Effector CD4-positive, alpha-beta T cell (primary cell): ENCODE measurements around the gene TMC7. TPM values are rescaled to one million over a fixed set of nuclear protein-coding genes. Genes with fewer than 3 reads are reported as not detected.
"Not testable (repeated sequence)": the region's sequence is repeated elsewhere in the genome, so short reads cannot be mapped to it uniquely, and the experiment has no call there.

Experiments used
- DNase-seq: peaks from one replicate; pipeline ENCODE4 v3.0.0-alpha.2; 2020
- total RNA-seq: gene quantifications from one replicate; lab custom pipeline; 2026; lab: John Stamatoyannopoulos, UW

The TMC7 gene
- total RNA-seq: not detected

DNA sequence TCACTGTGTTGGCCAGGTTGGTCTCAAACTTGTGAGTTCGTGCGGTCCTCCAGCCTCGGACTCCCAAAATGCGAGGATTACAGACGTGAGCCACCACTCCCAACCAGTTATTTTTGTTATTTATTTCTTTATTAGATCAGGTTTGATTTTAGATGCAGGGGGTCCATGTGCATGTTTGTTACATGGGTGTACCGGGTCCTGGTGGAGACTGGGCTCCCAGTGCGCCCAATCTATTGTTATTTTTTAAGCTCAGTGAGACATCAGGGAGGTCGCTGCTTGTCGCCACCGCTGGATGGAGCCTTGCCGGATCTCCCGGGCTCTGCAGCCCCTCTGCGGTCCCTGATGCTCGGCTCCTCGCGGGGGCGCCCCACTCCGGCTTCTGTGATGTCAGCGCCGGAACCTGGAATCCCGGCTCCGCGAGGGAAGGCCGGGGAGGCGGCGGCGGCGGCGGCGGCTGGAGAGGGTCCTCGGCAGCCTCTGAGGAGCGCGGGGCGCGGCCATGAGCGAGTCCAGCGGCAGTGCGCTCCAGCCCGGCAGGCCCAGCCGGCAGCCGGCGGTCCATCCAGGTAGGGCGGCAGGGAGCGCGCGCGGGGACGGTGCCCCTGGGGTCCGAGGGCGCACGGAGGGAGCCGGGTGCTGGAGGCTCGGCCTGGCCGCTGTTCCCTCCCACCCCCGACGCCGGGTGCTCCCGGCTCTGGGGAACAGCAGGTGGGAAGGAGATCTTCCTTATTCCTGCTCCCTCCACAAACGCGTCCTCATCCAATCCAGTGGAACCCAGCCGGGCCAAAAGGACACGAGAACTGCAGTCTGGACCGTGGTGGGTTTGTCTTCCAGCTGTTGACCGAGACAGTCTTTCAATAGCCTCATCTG is at the start of gene TMC7:
TSS of gene TMC7 (plus strand) at position 370 of the 870 bp plus-strand sequence. CDS start at position 500, 130 bp downstream.
- no peak for DNase-seq

DNA sequence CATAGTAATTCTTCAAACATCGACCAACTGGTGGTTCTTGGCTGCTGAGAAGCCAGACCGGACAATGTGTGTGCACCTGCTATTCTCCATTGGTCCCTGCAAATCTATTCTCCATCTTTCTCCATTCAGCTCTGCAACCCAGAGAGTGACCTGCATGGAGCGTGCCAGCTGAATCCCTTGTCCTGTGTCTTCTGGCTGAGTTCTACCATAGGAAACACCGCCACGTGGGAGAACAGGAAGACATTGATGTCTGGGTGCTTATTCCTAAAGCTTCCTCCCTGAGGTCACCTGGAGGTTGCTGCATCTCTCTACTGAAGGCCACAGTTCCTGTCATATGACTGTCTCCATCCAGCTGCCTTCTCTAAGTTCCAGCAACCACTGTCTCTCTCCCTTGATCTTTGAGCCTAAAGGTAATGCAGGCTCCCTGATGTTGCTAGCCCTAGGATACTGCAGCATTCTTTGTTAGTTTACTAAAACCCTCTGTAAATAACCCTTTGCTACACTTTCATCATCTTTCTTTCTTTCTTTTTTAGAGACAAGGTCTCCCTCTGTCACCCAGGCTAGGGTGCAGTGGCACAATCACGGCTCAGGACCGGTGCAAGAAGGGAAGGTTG is 46.9 kb upstream of the TMC7 start:
- no peak for DNase-seq

DNA sequence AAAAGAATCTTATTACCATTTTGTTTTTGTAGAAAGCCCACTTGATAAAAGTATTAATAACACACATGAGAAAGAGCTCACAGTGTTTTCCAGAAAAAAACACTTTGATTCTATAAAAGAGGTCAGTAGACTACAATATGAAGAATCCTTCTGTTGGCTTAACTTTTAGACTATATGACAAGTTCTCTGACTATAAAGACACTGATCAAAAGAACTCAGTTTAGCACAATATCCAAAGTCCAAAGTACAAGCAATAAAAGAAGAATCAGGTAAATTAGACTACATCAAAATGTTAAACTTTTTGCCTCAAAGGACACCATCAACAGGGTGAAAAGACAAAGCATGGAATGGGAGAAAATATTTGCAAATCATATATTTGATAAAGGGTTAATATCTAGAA is 46.3 kb upstream of the TMC7 start:
- no peak for DNase-seq

DNA sequence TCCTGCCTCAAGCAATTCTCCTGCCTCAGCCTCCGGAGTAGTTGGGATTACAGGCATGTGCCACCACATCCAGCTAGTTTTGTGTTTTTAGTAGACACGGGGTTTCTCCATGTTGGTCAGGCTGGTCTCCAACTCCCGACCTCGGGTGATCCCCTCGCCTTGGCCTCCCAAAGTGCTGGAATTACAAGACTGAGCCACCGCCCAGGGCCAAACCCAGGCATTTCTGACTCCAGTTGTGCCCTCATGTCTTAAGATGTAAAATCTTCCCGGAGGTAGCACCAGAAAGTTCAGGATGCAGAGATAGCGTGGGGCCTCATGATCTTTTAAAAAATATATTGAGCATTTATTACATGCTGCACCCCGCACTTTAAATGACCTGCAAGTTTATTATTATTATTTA is 44.7 kb upstream of the TMC7 start:
- DNase-seq: no peak

DNA sequence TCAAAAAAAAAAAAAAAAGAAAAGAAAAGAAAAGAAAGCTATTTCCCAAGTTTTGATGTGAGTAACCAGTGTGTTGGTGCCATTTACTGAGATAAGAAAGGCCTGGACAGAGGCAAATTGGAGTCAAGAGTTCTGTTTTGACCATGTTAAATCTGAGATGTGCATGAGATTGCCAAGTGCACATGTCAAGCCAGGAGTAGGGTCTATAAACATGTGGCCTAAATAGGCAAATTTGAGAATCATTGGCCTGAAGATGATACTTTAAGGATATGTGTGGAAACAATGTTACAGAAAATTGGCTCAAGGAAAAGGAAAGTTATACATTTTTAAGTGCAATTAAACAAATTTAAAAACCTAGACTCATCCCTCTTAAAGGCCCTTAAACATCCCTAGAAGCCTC is 42.3 kb upstream of the TMC7 start:
- DNase-seq: no peak

DNA sequence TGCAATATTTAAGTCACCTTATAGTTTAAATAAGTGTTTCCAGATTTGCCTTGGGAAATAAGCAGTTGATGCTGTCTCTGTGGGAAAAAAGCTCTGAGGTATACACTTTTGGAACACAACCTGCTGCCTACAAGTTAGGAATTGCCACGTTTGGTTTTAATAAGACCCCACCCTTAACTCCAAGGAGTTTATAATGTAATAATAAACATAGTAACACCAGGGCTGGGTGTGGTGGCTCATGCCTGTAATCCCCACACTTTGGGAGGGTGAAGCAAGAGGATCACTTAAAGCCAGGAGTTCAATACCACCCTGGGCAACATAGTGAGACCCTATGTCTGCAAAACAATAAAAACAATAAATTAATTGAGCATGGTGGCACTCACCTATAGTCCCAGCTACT is 41.7 kb upstream of the TMC7 start:
- no peak for DNase-seq

DNA sequence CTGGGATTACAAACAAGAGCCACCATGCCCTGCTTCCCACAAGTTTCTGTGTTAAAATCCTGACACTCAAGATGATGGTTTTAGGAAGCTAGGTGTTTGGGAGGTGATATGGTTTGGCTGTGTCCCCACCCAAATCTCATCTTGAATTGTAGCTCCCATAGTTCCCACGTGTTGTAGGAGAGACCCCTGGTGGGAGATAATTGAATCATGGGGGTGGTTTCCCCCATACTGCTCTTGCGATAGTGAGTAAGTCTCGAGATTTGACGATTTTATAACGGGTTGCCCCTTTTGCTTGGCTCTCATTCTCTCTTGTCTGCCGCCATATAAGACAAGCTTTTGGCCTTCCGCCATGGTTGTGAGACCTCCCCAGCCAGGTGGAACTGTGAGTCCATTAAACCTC is 40.3 kb upstream of the TMC7 start:
- DNase-seq: no peak

DNA sequence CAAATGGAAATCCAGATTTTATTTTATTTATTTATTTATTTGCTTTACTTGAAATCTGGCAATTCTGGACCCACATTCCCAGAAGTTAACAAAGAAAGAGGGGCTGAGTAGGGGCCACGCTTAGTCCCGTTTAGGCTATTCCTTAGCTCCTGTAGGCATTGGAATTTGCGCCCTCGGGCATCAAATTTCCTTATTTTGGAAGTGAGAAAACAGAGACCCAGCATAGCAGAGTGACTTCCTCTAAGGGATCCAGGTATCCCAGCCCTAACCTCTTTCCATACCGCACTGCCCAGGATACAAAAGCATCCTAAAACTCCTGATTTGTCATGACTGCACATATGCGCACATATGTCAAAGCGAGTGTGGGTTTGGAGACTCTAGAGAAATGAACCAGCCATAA is 38.5 kb upstream of the TMC7 start:
- DNase-seq: no peak

DNA sequence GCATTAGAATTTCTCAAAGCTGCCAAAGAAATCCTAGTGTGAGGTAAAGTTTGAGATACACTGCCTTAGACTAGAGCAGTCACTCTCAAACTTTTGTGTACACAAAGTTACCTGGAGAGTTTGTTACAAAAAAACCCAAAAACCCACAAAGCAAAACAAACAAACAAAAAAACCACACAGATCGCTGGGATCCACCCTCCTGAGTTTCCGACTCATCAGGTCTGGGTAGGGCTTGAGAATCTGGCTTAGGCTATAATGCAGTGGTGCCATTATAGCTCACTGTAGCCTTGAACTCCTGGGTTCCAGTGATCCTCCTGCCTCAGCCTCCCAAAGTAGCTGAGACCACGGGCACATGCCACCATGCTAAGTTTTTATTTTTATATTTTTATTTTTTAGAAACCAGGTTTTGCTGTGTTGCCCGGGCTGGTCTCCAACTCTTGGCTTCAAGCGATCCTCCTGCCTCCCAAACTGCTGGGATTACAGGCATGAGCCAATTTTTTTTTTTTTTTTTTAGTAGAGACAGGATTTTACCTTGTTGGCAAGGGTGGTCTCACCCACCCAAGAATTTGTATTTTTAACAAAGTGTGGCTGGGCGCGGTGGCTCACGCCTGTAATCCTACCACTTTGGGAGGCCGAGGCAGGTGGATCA is 35.2 kb upstream of the TMC7 start:
- no peak for DNase-seq

DNA sequence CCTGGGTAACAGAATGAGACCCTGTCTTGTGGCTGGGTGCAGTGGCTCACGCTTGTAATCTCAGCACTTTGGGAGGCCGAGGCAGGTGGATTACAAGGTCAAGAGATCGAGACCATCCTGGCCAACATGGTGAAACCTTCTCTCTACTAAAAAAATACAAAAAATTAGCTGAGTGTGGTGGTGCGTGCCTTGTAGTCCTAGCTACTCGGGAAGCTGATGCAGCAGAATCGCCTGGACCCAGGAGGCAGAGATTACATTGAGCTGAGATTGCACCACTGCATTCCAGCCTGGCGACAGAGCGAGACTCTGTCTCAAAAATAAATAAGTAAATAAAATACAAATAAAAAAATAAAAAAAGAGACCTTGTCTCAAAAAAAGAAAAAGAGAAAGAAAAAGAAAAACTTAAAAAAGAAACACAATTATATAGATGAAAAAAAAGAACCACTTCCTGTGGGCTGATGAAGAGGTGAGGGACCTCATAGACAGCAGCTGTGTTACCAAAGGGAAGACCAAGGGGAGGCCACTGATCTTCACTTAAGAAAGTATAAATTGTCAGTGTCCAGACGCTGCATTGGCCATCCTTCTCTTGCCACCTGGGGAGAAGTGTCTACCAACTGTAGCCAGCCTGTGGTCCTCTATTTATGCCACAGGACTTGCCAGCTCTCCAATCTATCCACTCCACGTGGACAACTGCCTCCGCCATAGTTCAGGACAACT is 33.1 kb upstream of the TMC7 start:
- no peak for DNase-seq

DNA sequence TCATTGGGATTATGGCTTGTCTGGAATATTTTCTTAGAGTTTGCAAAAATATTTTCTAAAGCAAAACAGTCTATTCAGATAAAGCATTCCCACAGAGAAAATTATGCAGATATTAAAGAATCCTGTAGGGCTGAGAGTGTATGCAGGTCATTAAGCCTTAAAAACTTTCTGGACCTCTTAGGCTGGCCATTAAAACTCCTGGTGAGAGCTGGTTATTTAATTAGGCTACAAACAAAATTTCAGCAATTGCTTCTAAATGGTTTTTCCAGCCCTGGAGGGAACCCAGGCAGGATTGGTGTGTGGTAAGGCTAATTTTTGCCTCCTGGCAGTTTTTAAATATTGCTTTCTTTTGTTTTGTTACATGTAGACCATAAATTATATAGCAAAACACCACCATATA is 30.2 kb upstream of the TMC7 start:
- DNase-seq: no peak

DNA sequence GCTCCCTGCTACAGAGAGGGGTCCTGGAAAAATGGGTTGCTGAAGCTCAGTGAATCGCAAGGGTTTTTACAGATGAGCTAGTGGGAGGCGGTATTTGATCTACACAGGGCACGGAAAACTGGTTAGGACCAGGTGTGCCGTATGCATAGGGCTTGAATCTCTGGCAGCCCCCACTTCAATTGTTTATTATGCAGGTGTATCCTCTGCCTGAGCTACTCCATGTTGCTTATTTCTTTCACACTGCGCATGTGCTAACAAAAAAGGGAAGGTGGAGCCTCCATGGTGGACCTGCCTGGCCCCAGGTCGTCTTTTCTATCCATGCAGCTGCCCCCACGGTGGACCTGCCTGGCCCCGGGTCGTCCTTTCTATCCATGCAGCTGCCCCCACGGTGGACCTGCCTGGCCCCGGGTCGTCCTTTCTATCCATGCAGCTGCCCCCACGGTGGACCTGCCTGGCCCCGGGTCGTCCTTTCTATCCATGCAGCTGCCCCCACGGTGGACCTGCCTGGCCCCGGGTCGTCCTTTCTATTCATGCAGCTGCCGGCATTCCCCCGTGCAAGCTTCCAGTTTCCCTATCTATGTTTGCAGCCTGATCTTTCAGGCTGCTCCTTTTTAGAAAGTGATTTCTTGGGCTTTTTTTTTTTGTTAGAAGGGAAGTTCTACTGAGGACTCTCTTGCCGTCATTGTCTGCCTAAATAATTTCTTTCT is 27.7 kb upstream of the TMC7 start:
- peak; percentile 8 for DNase-seq

DNA sequence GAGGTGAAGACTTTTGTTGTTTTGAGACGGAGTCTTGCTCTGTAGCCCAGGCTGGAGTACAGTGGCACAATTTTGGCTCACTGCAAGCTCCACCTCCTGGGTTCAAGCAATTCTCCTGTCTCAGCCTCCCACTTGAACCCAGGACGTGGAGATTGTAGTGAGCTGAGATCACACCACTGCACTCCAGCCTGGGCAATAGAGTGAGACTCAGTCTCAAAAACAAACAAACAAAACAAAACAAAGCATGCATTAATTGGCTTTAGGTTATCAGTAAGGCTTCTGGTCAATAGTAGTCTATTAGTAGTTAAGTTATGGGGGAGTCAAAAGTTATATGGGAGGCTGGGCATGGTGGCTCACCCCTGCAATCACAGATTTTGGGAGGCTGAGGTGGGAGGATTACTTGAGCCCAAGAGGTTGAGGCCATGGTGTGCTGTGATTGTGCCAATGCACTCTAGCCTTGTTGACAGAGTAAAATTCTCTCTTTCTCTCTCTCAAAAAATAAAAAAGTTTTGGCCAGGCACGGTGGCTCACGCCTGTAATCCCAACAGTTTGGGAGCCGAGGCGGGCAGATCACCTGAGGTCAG is 27.0 kb upstream of the TMC7 start:
- not testable (repeated sequence) for DNase-seq

DNA sequence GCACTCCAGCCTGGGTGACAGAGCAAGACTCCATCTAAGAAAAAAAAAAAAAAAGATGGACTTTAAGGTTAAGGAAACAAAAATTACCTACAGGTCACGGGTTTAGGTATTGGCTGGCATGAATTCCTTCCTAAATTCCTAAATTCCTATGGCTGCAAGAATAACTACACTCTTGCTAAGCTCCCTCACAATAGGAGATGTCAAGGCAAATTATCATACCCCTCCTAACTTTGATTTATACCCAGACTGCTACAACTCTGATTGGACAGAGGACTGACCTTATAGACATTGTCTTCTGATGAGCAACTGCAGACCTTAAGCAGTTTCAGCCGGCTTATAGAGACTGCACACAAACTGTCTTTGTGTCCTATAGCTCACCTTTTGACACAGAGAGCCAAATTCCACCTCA is 25.1 kb upstream of the TMC7 start:
- no peak for DNase-seq

DNA sequence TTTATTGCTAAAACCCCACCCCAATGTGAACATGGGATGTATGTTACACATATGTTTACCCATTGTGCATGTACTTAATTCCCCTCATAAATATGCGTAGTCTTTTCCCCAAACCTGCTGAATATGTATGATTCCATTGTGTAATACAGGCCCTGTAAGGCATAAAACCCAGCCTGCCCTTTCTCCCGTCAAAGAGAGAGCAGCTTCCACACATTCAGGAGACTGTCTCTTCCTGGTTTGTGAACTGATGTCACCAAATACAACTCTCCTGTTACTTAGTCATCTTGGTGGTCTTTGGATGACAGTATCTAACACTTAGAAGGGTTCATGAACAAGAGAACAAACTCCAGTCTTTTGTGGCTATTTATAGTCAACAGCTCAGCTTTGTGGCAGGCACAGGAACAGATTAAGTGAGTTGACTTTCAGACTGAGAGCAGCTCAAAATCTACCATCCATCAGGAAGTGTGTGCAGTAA is 24.7 kb upstream of the TMC7 start:
- no peak for DNase-seq

DNA sequence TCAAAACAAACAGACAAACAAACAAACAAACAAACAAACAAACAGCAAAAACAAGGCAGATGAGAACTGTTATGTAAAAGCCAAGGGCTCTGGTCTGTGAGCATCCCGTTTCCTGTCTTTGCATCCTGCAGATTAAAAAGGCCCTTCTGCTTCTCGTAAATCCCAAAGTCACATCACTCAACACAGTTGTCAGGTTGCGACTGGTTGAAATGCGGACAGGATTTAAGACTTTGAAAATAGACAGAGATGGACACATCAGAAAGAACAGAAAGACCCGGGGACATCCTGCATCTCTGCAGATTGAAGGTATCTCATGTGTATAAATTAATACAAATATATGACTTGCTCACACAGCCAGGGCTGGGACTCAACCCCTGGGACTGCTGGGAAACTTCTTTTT is 18.2 kb upstream of the TMC7 start:
- DNase-seq: no peak

DNA sequence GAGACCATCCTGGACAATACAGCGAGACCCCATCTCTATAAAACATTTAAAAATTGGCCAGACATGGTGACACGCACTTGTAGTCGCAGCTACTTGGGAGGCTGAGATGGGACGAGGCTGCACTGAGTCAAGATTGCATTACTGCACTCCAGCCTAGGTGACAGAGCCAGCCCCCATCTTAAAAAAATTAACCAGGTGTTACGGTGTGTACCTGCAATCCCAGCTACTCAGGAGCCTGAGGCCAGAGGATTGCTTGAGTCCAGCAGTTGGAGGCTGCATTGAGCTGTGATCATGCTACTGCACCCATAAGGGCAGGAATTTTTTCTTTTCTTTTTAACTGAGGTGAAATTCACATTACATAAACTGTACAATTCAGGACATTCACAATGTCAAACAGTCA is 16.9 kb upstream of the TMC7 start:
- no peak for DNase-seq

DNA sequence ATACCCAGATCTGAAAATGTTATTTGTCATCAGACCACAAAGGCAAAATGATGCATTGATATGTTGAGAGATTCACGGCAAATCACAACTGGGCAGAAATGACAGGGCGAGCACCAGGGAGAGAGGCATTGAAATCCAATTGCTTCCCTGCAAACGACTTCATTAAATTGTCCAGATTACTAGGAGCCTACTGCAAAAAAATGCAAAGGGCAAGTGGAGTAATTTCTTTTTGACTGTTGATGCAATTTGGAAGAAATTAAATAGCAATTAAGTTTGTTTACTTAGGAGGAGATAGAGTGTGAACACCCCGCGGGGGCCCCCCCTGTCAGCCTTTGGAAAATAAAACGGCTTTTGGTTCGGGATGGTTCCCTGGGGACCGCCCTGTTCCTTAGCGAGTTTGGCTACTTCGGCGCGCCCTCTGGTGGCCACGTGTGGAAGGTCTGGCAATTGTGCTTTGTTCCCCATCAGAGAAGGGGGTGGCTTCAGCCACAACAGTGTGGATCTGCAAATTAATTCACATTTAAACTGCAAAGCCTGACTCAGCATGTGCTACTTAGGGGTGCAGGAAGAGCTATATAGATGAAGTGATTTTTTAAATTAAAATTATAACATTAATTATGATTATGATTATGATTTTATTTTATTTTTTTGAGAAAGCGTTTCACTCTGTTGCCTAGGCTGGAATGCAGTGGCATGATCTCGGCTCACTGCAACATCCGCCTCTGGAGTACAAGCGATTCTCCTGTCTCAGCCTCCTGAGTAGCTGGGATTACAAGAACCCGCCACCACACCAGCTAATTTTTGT is 14.5 kb upstream of the TMC7 start:
- DNase-seq: peak; percentile 68

DNA sequence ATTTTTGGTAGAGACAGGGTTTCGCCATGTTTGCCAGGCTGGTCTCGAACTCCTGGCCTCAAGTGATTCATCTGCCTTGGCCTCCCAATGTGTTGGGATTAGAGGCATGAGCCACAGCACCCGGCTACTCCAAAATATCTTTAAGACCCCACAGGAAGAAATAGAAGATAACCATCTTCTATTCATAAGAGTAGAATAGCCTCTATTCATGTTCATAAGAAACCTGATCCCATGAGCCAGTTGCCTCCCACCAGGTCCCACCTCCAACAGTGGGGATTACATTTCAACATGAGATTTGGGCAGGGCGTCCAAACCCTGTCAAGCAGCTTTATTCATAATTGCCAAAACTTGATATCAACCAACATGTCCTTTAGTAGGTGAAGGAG is 13.9 kb upstream of the TMC7 start:
- no peak for DNase-seq

DNA sequence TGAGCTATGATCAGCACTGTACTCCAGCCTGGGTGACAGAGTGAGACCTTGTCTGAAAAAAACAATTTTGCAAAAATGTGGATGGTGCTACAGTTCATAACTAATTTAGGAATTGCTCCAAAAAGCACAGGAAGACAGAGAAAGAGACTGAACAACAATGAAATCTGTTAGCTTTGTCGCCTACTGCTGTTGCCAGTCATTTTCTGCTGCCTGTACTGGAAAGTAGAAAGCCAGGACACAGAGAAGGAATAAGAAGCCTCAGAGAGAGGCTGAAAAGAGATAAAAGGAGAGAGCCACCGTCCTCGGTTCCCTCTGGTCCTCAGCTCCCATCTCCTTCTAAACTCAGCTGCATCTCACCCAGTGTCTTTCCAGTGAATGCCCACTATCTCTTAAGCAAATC is 8.6 kb upstream of the TMC7 start:
- DNase-seq: no peak

DNA sequence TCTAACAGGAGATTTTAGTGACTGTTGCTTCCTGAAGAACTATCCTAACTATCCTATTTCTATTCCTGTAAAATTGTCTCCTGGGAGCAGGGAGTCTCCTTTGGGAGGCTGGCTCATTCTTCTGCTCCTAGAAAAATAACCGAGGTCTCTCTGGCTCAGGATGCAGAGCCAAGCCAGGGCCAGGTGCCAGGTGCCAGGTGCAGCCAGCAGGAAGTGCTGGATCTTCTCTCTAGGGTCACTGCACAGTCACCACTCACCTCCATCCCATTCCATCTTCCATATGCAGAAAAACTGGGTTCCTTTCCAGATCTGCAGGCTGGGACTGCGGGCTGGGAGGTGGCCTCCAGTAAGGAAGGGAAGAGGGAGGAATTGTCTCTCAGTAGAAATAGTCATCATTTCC is 3.8 kb upstream of the TMC7 start:
- DNase-seq: no peak
